GM19351 (cell line): ENCODE data around the gene RPS17.
"Not testable (repeated sequence)": the region's sequence is repeated elsewhere in the genome, so short reads cannot be mapped to it uniquely, and the experiment has no call there.

ENCODE experiments used
- ATAC-seq: cut with Tn5 transposase; IDR thresholded peaks from one replicate; pipeline ENCODE4 v1.9.1; 2021; ENCODE audit warnings: mild to moderate bottlenecking, moderate library complexity; ENCODE audit not compliant: unreplicated experiment

The RPS17 gene

DNA sequence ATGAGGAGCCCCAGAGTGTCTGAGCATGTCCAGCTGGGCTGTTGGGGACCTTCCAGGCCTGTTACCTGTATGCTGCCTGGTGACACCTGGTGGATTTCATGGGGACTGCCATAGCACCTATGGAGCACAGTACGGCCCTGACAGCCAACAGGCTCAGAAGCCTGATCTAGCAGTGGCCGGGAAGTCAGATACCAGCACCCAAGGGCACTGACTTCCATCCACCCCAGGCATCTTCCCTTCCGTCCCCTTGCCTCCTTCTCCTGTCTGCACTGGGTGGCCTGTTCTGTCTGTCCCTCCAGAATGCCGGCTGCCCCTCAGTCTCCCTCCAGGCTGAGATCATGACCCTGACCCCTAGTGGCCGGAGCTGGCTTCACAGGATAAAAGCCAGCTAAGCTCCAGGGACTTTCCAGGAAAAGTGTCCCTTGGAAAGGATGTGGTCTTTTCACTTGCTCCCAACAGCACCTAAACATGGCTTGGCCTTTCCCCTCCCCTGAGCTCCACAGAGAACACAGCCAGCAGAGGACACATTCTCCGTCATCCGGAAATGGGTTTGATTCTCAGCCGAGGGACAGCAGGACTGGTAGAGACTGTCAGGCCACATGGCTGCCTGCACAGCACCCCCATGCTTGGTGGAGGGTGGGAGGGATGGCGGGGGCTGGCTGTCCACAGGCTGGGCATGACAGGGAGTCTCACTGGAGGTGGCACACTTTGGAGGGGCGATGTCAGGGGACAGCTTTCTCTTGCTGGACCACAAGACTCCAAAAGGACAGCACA is 9.5 kb downstream of the RPS17 start:
- peak; percentile 82 for ATAC-seq

DNA sequence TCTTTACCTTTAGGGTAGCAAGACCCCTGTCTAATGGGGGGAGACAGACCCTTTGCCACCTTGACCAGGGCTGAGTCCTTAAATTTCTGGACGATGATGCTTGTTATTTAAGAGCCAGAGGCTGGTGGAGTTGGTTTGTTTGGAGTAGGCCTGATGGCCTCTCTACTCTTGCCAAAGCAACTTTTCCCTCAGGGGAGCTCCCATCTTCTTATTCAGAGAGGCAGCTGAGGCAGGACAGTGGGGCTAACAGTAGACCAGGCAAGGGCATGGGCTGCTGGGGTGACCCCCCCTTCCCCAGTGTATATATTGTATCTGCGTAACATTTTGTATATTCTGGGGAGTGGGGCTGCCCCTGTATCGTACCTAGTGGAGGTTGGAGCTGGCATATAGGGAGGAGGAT is 10.3 kb downstream of the RPS17 start:
- no peak for ATAC-seq

DNA sequence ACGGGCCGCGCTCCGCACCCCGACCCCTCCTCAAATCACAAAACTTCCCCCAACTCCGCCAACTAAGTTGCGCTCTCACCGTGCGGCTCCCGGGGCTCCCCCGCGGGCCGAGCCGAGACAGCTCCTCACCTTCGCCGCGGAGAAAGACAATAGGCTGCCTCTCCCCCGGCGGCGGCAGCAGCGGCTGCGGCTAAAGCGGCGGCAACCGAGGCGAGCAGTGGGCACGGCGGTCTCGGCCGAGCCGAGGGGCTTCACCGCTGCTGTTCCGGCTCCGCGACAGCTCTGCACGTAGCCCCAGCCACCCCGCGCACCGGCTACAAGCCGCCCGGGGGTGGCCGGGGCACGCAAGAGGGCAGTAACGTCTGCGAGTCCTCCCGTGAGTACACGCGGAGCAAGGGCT is 26.7 kb downstream of the RPS17 start:
- not testable (repeated sequence) for ATAC-seq

DNA sequence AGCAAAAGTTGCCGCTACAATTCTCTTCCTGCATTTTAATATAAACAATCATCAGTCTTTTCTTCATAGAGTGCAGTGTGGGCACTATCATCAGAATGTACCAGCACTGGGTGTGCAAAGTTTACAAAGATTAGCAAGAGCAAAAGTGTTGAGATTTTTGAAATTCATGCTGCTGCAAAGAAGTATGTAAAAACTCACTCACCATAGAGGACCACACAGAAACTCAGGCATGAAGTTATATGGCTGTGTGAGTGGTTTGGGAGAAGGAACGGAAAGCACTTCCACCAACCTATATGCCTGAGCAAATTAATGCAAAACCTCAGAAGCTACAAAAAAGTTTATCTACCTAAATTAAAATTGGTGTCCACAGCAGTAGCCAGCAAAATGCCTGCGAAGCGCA is 32.6 kb downstream of the RPS17 start:
- ATAC-seq = not testable (repeated sequence)

GRCh38 chr15:82507087-82507486 is 33.2 kb downstream of the RPS17 start:
- not testable (repeated sequence) for ATAC-seq

DNA sequence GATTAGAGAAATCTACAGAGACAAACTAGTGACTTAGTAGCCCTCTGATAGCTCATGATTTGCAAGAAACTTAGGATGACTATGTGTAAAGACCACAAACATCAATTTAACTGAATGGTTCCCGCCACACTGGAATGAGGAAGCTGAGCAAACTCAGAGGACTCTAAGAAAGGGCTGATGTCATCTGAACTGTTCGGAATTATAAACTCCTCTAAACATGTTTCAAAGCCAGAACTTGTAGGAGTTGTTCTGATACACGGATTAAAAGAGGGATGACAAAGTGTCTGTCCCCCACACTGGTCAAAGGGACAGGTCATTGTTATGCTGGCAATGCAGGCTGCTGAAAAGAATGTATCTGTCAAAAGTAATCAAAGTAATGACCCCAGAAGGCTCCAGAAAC is 34.4 kb downstream of the RPS17 start:
- ATAC-seq = not testable (repeated sequence)

DNA sequence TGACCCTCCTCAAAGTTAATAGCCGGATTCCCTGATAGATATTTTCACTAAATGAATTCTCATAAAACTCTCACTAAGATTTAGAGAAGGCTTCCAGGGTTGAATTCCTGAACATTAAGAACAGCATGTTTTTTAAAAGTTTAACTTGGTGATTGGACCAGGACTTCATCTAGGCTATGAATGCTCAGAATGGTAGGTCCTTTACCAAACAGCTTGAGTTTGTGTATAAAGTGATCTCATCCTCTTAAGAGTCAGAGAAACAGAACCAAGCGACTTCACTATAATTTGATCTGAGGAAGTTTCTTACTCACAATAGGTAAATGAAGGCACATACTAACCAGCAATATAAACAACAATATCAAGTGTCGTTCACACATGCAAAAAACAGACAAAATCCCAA is 36.2 kb downstream of the RPS17 start:
- not testable (repeated sequence) for ATAC-seq

GRCh38 chr15:82502700-82503339 is 37.4 kb downstream of the RPS17 start:
- not testable (repeated sequence) for ATAC-seq

DNA sequence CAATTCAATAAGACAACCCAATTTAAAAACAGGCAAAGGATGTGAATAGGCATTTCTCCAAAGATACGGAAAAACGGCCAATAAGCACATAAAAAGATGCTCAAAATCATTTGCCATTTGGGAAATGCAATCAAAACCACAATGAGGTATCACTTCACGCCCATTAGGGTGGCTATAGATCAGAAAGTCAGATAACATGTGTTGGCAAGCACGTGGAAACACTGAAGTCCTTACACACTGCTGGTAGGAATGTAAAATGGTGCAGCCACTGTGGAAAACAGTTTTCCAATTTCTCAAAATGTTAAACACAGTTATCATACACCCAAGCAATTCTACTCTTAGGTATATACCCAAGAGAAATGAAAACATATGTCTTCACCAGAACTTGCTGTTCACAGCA is 39.5 kb downstream of the RPS17 start:
- not testable (repeated sequence) for ATAC-seq

DNA sequence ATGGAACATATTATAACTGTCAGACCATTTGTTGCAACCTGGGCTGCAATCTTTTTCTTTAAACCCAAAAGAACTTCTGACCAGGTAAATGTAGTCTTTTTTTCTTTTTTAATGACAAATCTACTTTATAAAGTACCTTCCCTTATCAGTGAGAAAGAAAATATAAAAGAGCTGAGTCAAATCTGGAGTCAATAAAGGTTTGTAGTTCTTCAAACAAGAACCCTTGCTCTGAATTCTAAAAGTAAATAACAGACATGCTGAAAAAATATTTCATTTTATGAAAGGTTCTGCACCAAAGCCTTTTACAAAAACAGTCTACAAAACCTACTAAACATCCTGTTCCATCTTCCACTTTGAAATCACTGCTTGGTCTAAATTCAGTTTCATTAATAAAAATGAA is 42.3 kb downstream of the RPS17 start:
- not testable (repeated sequence) for ATAC-seq

- not testable (repeated sequence) for ATAC-seq
Observed at GRCh38 chr15:82488250-82488649, 52.0 kb downstream of the RPS17 start.

GRCh38 chr15:82487045-82487444 is 53.2 kb downstream of the RPS17 start:
- not testable (repeated sequence) for ATAC-seq
